ENCODE results near the gene SH3BP5L.

GRCh38 chr1:248853663-248854375 lies 28.1 kb upstream of the SH3BP5L start:
- TF ChIP-seq CTCF (IDR thresholded peaks at IDR 0.05; ENCODE audit: borderline replicate concordance, extremely low read depth, low read length, poor library complexity, severe bottlenecking) = no peak
- TF ChIP-seq EZH2 (IDR thresholded peaks at IDR 0.05; ENCODE audit: borderline replicate concordance, low read depth, low read length, severe bottlenecking) = no peak

All from DND-41 (cell line).